Adrenal gland (tissue), 12 donors: ENCODE measurements around the gene PDRG1. TPM values are rescaled to one million over a fixed set of nuclear protein-coding genes. Genes with fewer than 3 reads are reported as not detected.
A peak's percentile ranks its signal among the peaks of the same experiment; 100 is the strongest.

Source experiments
- DNase-seq, 7 donors: peaks; one replicate each; pipeline ENCODE4 v3.0.0-alpha.2; 2019 to 2020
- H3K27ac ChIP-seq, 5 donors: fragments of 200-600 bp; sonication (generic) in 4 of 5; 1 replicate in 3 of 5; 2 replicates in 2 of 5; pipeline versions ENCODE4 v1.5.1 to v1.8.0; 2016 to 2020; ENCODE audit warnings: mild to moderate bottlenecking in 1 of 5
- H3K27me3 ChIP-seq: fragments of 200-600 bp; 2 replicates; pipeline ENCODE4 v1.8.0; 2021
- H3K36me3 ChIP-seq, 2 donors: fragments of 200-600 bp; replicated peaks in 1 of 2; 1 replicate in 1 of 2; 2 replicates in 1 of 2; pipeline versions ENCODE4 v1.5.1 to v1.8.0; 2018 to 2022
- H3K4me1 ChIP-seq, 2 donors: fragments of 200-600 bp; replicated peaks in 1 of 2; 1 replicate in 1 of 2; 2 replicates in 1 of 2; pipeline versions ENCODE4 v1.5.1 to v1.8.0; 2018 to 2021
- H3K4me3 ChIP-seq, 4 donors: fragments of 200-600 bp; sonication (generic) in 3 of 4; one replicate each; pipeline ENCODE4 v1.5.1; 2016 to 2018
- H3K9me3 ChIP-seq, 3 donors: fragments of 200-600 bp; sonication (generic) in 1 of 3; replicated peaks in 1 of 3; 1 replicate in 2 of 3; 2 replicates in 1 of 3; pipeline versions ENCODE4 v1.5.1 to v1.8.0; 2016 to 2021
- POLR2A ChIP-seq, 2 donors: fragments of 450-650 bp; IDR thresholded peaks; one replicate each; pipeline ENCODE4 v1.6.1; 2017; ENCODE audit warnings: antibody characterized with exemption in 2 of 2, mild to moderate bottlenecking in 2 of 2, moderate library complexity in 1 of 2
- WGBS, 4 donors: extraction: QIAGEN DNeasy Blood & Tissue Kit in 2 of 4; methylation state at CpG; one replicate each; pipeline versions ENCODE4 v1.1.5 to v1.1.7; 2013 to 2017; 5-methylcytosine and 5-hydroxymethylcytosine counted together
- intact Hi-C, 2 donors: fragments of 100-400 bp; cut with DNase I; formaldehyde crosslinking; loops; one replicate each; pipeline versions ENCODE4 v1.14.1 to v1.15.0; 2022 to 2023
- polyA plus RNA-seq, 3 donors: library from polyadenylated mRNA; stranded (reverse); fragments of 200-250 nt in 2 of 3; fragments of 350-450 nt in 1 of 3; fragmentation: Illumina TruSeq in 1 of 3; extraction: RNeasy Lipid Tissue Mini Kit (QIAGEN cat#74804) in 1 of 3; gene quantifications; one replicate each; pipeline ENCODE4 v1.2.3, GENCODE V29; 2013 to 2014
- total RNA-seq, 9 donors: library from RNA; depleted of rRNA in 4 of 9; stranded (reverse); fragments of >200 nt in 4 of 9; fragments of 120-200 nt in 1 of 9; fragmentation: NEBNext Ultra II Directional in 1 of 9; extraction: Animal tissue kit (Norgen Biotek cat#: 25700) in 1 of 9; gene quantifications; one replicate each; pipeline versions ENCODE4 v1.1.0 to v1.2.4, GENCODE V29; 2013 to 2023
- TF ChIP-seq, protein P1 (sequence below), 6 experiments: fragments of 450-650 bp in 4 of 6; fragments of 200-600 bp in 2 of 6; sonication (generic) in 1 of 6; IDR thresholded peaks; 1 replicate in 5 of 6; 2 replicates in 1 of 6; pipeline versions ENCODE4 v1.5.1 to v1.8.0; 2016 to 2021; ENCODE audit warnings: antibody characterized with exemption in 6 of 6, mild to moderate bottlenecking in 2 of 6, moderate library complexity in 1 of 6
- donor health status: healthy with polysubstance abuse.
- donor health status: Bipolar disorder and iron deficiency.
- donor health status: DM: yes; HTN: yes; CAD: no.
- donor health status: DM: no; HTN: no; CAD: no.
- donor health status: DM: no; HTN: no; CAD: no.
- donor health status: DM: yes; HTN: yes; CAD: no.

Gene PDRG1
- total and polyA plus RNA-seq, 12 donors: 5.1 to 27.5 (median 14.2) TPM

- Histone ChIP-seq H3K4me3 (no peak overlapping the region), H3K9me3 (no peaks in the 10 kb centered on the region), H3K36me3 (peaks cover 0 to 36% of the 10 kb centered on the region in 2 donors), H3K27ac (no peak overlapping the region), H3K27me3 (no peaks in the 10 kb centered on the region), H3K4me1 (peaks cover 7% of the 10 kb centered on the region in 2 donors)
- 31 to 60% (median 53%) methylated on average over 2 of the region's 2 CpGs for WGBS, 4 donors
- intact Hi-C loops: no loop called here
- peak; percentile 29 to 75 (median 66) for DNase-seq
- no peak for TF ChIP-seq POLR2A (IDR thresholded peaks at IDR 0.05)
- TF ChIP-seq, protein P1, sequence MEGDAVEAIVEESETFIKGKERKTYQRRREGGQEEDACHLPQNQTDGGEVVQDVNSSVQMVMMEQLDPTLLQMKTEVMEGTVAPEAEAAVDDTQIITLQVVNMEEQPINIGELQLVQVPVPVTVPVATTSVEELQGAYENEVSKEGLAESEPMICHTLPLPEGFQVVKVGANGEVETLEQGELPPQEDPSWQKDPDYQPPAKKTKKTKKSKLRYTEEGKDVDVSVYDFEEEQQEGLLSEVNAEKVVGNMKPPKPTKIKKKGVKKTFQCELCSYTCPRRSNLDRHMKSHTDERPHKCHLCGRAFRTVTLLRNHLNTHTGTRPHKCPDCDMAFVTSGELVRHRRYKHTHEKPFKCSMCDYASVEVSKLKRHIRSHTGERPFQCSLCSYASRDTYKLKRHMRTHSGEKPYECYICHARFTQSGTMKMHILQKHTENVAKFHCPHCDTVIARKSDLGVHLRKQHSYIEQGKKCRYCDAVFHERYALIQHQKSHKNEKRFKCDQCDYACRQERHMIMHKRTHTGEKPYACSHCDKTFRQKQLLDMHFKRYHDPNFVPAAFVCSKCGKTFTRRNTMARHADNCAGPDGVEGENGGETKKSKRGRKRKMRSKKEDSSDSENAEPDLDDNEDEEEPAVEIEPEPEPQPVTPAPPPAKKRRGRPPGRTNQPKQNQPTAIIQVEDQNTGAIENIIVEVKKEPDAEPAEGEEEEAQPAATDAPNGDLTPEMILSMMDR (IDR thresholded peaks at IDR 0.05): no peak
Measured at GRCh38 chr20:31943052-31943471, 8.8 kb downstream of the PDRG1 start.

- DNase-seq: no peak
- TF ChIP-seq POLR2A (IDR thresholded peaks at IDR 0.05): no peak
- TF ChIP-seq, protein P1 (IDR thresholded peaks at IDR 0.05): no peak
- H3K4me3 ChIP-seq: no peak overlapping the region
- H3K4me1 ChIP-seq: peaks cover 7% of the 10 kb centered on the region in 2 donors
- no peak overlapping the region for H3K27ac ChIP-seq
- WGBS, 4 donors: 92 to 96% (median 95%) methylated on average over 2 of the region's 2 CpGs
- intact Hi-C loops: no loop called here
- no peaks in the 10 kb centered on the region for H3K27me3 ChIP-seq
- peaks cover 0 to 2% of the 10 kb centered on the region in 2 donors for H3K36me3 ChIP-seq
- no peaks in the 10 kb centered on the region for H3K9me3 ChIP-seq
Measured at GRCh38 chr20:31939661-31940060, 12.2 kb downstream of the PDRG1 start.

DNA sequence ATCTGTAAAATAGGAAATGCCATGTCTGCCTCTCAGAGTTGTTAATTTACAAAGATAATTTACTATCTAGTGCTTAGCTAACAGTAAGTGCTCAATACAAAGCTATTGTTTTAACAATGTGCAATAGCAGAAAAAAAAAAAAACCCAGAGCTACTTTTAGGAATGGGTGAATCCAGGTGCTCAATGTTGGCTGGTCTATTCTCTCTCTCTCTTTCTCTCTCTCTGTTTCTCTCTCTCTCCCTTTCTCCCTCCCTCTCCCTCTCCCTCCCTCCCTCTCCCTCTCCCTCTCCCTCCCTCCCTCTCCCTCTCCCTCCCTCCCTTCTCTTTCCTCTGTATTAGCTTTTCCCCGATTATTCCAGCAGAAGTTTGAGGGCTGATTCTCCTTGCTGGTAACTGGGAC lies 14.0 kb downstream of the PDRG1 start:
- no peak overlapping the region for H3K4me3 ChIP-seq
- intact Hi-C loops: no loop called here
- no peaks in the 10 kb centered on the region for H3K36me3 ChIP-seq
- H3K9me3 ChIP-seq: no peaks in the 10 kb centered on the region
- TF ChIP-seq POLR2A (IDR thresholded peaks at IDR 0.05): no peak
- TF ChIP-seq, protein P1 (IDR thresholded peaks at IDR 0.05): no peak
- no peaks in the 10 kb centered on the region for H3K27me3 ChIP-seq
- 50 to 78% (median 60%) methylated on average over 1 of the region's 1 CpG for WGBS, 4 donors
- no peak overlapping the region for H3K27ac ChIP-seq
- H3K4me1 ChIP-seq: no peaks in the 10 kb centered on the region
- no peak for DNase-seq

DNA sequence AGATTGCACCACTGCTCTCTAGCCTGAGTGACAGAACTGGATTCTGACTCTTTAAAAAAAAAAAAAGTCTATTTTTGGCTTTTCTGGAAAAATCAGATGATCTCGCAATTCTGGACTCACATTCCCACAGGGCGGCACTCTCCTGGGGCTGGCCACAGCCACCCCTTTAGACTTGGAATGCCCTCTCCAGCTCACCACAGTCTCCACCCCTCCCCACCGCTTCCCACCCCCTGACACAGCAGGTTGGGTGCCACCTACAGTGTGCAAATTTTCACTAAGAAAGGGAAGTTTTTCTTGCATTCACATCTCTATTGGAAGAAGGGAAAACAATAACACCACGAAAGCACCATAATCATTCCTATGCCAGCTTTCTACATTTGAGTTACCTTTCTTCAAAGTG lies 15.4 kb downstream of the PDRG1 start:
- DNase-seq: no peak
- no peak overlapping the region for H3K4me3 ChIP-seq
- H3K9me3 ChIP-seq: no peaks in the 10 kb centered on the region
- H3K4me1 ChIP-seq: no peaks in the 10 kb centered on the region
- 79 to 85% (median 83%) methylated on average over 4 of the region's 4 CpGs for WGBS, 4 donors
- H3K36me3 ChIP-seq: no peaks in the 10 kb centered on the region
- H3K27ac ChIP-seq: no peak overlapping the region
- TF ChIP-seq POLR2A (IDR thresholded peaks at IDR 0.05): no peak
- TF ChIP-seq, protein P1 (IDR thresholded peaks at IDR 0.05): no peak
- intact Hi-C loops: no loop called here
- no peaks in the 10 kb centered on the region for H3K27me3 ChIP-seq
